ENCODE data around the gene CST11.

DNA sequence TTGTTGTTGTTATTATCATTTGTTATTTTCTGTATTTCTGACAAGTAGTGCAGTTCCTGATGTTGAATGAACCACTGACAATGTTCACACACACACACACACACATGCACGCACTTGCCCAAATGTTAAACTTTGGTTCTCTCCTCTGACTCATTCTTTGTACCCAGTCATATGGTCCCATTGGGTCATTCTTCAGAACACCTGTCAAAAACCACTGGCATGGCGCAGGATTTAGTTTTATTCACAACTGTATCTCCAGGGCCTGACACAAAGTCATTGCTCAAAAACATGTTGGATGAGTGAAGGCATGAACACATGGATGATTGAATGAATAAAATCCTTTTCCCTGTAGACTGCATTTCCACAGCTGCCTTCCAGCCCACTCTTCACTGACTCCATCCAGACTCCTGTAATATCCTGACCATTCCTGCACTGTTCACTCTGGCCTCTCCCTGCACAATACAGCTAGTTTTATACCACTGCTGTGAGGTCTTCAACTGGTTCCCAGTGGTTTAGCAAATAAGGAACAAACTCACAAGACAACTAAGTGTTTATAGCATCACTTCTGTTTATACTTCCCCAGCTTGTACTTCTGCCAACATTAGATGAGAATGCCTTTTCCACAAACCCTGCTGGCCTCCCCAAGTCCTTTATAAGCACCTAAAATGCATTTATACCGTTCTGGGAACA lies 6.9 kb upstream of the CST11 start:
- TF ChIP-seq, protein P1, sequence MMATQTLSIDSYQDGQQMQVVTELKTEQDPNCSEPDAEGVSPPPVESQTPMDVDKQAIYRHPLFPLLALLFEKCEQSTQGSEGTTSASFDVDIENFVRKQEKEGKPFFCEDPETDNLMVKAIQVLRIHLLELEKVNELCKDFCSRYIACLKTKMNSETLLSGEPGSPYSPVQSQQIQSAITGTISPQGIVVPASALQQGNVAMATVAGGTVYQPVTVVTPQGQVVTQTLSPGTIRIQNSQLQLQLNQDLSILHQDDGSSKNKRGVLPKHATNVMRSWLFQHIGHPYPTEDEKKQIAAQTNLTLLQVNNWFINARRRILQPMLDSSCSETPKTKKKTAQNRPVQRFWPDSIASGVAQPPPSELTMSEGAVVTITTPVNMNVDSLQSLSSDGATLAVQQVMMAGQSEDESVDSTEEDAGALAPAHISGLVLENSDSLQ (IDR thresholded peaks at IDR 0.05), result no peak
- TF ChIP-seq TARDBP (IDR thresholded peaks at IDR 0.05) (no peak), BHLHE40 (IDR thresholded peaks at IDR 0.05; ENCODE audit: borderline replicate concordance) (no peak), NFRKB (IDR thresholded peaks at IDR 0.05) (no peak), SP1 (IDR thresholded peaks at IDR 0.05) (no peak), SUZ12 (IDR thresholded peaks at IDR 0.05) (no peak), ARNT (IDR thresholded peaks at IDR 0.05) (no peak), LEF1 (IDR thresholded peaks at IDR 0.05; ENCODE audit: borderline replicate concordance) (no peak), FOXK2 (IDR thresholded peaks at IDR 0.05) (no peak), HDGF (IDR thresholded peaks at IDR 0.05; ENCODE audit: borderline replicate concordance) (no peak), CTBP1 (IDR thresholded peaks at IDR 0.05; ENCODE audit: borderline replicate concordance) (no peak), FOXM1 (IDR thresholded peaks at IDR 0.05; ENCODE audit: borderline replicate concordance) (no peak), L3MBTL2 (conservative IDR thresholded peaks at IDR 0.05) (no peak), FOXA1 (IDR thresholded peaks at IDR 0.05) (no peak)
